Panc1 (cell line): Measurements from ENCODE around the gene PPIL4. TPM values are rescaled to one million over a fixed set of nuclear protein-coding genes. Genes with fewer than 3 reads are reported as not detected.

ENCODE experiments used
- ATAC-seq: fragments of 200-7000 bp; cut with Tn5 transposase; 2 replicates; pipeline ENCODE4 v1.9.1; 2020; ENCODE audit warnings: mild to moderate bottlenecking, moderate library complexity
- BruUV-seq: library from RNA; stranded (reverse); fragments of 400-500 nt; replicated peaks from 2 replicates; lab custom pipeline; 2021; lab: Mats Ljungman, UMichigan
- CTCF ChIA-PET: fragments of 300-600 bp; sonication (Branson Sonifier 250); formaldehyde crosslinking; loops from one replicate; lab custom pipeline; 2022; ENCODE audit warnings: antibody characterized with exemption; lab: Charles Lee
- POLR2A ChIA-PET: fragments of 300-600 bp; sonication (Branson Sonifier 250); formaldehyde crosslinking; loops from one replicate; lab custom pipeline; 2022; ENCODE audit warnings: antibody characterized with exemption; lab: Charles Lee
- DNase-seq: peaks from one replicate; pipeline ENCODE4 v3.0.0-alpha.2; 2010; ENCODE audit warnings: low read depth, low spot score
- H3K27ac ChIP-seq: 2 replicates; pipeline ENCODE4 v1.5.1; 2011; ENCODE audit warnings: mild to moderate bottlenecking, low read length, inconsistent platforms
- H3K27me3 ChIP-seq: fragments of 200-500 bp; sonication (Bioruptor generic); 2 replicates; pipeline ENCODE4 v1.6.0; 2014; ENCODE audit warnings: low read length, inconsistent platforms; ENCODE audit not compliant: control insufficient read depth, insufficient read depth
- H3K36me3 ChIP-seq: fragments of 200-500 bp; sonication (Bioruptor generic); 2 replicates; pipeline ENCODE4 v1.5.1; 2014; ENCODE audit warnings: inconsistent platforms, mild to moderate bottlenecking, low read length, moderate library complexity; ENCODE audit not compliant: control insufficient read depth, insufficient read depth
- H3K4me1 ChIP-seq: 2 replicates; pipeline ENCODE4 v1.5.1; 2011; ENCODE audit warnings: inconsistent platforms, mild to moderate bottlenecking, low read length, moderate library complexity; ENCODE audit not compliant: control insufficient read depth, insufficient read depth
- H3K4me3 ChIP-seq, 2 experiments: 2 replicates each; pipeline ENCODE4 v1.5.1; 2011 to 2012; ENCODE audit warnings: low read depth in 2 of 2, low read length in 2 of 2, mild to moderate bottlenecking in 2 of 2, inconsistent platforms in 1 of 2, moderate library complexity in 1 of 2
- H3K9me3 ChIP-seq: fragments of 200-500 bp; sonication (Bioruptor generic); 2 replicates; pipeline ENCODE4 v1.5.1; 2014; ENCODE audit warnings: low read depth, mild to moderate bottlenecking, inconsistent platforms, low read length, moderate library complexity; ENCODE audit not compliant: control insufficient read depth, insufficient read depth
- CTCF ChIP-seq: fragments of 450-650 bp; IDR thresholded peaks from 2 replicates; pipeline ENCODE4 v1.5.1; 2017; ENCODE audit warnings: mild to moderate bottlenecking
- POLR2AphosphoS5 ChIP-seq: IDR thresholded peaks from 2 replicates; pipeline ENCODE4 v1.6.1; 2012; ENCODE audit warnings: mild to moderate bottlenecking, low read depth, low read length, moderate library complexity
- REST ChIP-seq, 2 experiments: IDR thresholded peaks; 2 replicates each; pipeline ENCODE4 v1.6.1; 2011 to 2012; ENCODE audit warnings: low read depth in 2 of 2, control low read depth in 1 of 2, low read length in 1 of 2, mild to moderate bottlenecking in 1 of 2, moderate library complexity in 1 of 2; ENCODE audit not compliant: insufficient read depth in 1 of 2
- SIN3A ChIP-seq: IDR thresholded peaks from 2 replicates; pipeline ENCODE4 v1.6.1; 2012; ENCODE audit warnings: low read depth, mild to moderate bottlenecking, low read length, moderate library complexity, borderline replicate concordance; ENCODE audit not compliant: insufficient read depth
- TCF7L2 ChIP-seq: IDR thresholded peaks from 2 replicates; pipeline ENCODE4 v1.6.1; 2011; ENCODE audit warnings: mild to moderate bottlenecking, low read depth, low read length, inconsistent platforms
- in situ Hi-C: cut with HindIII; loops from 2 replicates; pipeline ENCODE4 v1.10.0; 2016; ENCODE audit warnings: low sequenced_read_pairs, low pct_unique_long_range_greater_than_20kb
- intact Hi-C: fragments of 100-400 bp; cut with micrococcal nuclease; formaldehyde crosslinking; loops from one replicate; pipeline ENCODE4 v1.10.0; 2022; ENCODE audit not compliant: unreplicated experiment
- total RNA-seq: library from RNA; stranded (reverse); gene quantifications from one replicate; pipeline ENCODE4 v1.2.1, GENCODE V29; 2021; ENCODE audit not compliant: unreplicated experiment

The PPIL4 gene
- total RNA-seq, 1 experiment from 2014 or later, result 19.9 TPM

DNA sequence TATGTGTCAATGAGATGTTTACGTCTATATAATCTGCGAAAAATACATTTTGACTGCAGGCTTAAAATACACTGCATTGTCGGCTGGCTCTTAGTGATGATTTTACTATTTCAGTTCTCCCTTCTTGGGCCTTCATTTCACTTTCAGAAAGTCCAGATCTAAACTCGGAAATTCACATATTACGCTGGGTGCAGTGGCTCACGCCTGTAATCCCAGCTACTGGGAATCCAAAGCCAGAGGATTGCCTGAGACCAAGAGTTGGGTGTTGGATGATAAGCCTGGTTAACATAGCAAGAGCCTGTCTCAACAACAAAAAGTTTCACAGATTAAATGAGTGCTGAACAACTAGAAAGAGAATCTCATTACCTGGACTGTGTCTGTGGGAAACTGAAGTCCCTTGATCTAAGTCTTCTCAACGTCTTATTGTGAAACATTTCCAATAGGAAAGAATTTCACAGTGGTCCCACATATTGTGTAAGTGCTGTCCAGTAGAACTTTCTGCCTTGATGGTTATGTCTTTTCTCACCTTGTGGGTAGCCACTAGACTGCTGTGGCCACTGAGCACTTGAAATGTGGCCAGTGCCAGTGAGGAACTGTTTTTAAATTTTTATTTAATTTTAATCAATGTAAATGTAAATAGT, 22.2 kb upstream of the PPIL4 start:
- intact Hi-C loops (loop anchor here (10.0 kb wide), 1 partner anchor 77 kb away; the partner anchor contains the start of gene KATNA1), in situ Hi-C loops (no loop called here)
- CTCF ChIA-PET, result no interaction called here
- no peak for ATAC-seq
- POLR2A ChIA-PET, result interaction anchor here (0.6 kb wide), 1 partner anchor 19 kb away, joined by 3 read pairs; no protein-coding TSS in a partner anchor
- DNase-seq, result no peak
- Histone ChIP-seq H3K27ac (no peak overlapping the region), H3K36me3 (no peaks in the 10 kb centered on the region), H3K4me1 (peaks cover 7% of the 10 kb centered on the region; the same call in 1 of the 2 replicates), H3K4me3 (no peak overlapping the region), H3K9me3 (no peaks in the 10 kb centered on the region), H3K27me3 (no peaks in the 10 kb centered on the region)
- no peak for TF ChIP-seq POLR2AphosphoS5
- TF ChIP-seq REST (IDR thresholded peaks at IDR 0.05; ENCODE audit: insufficient read depth in 1 of 2, low read depth in 2 of 2, low read length in 1 of 2), result no peak
- TF ChIP-seq CTCF, result no peak
- no peak for TF ChIP-seq SIN3A
- TF ChIP-seq TCF7L2, result no peak
- BruUV-seq, result TSS peak; percentile 87

- in situ Hi-C loops (no loop called here), intact Hi-C loops (loop anchor here (10.0 kb wide), 1 partner anchor 78 kb away; the partner anchor contains the start of gene KATNA1)
- POLR2A ChIA-PET, result no interaction called here
- TF ChIP-seq REST (IDR thresholded peaks at IDR 0.05; ENCODE audit: insufficient read depth in 1 of 2, low read depth in 2 of 2, low read length in 1 of 2), result no peak
- TF ChIP-seq POLR2AphosphoS5, result no peak
- no peak for TF ChIP-seq TCF7L2
- TF ChIP-seq CTCF, result no peak
- TF ChIP-seq SIN3A, result no peak
- peak overlapping the region; percentile 74; the same call in 1 of the 2 replicates for H3K27ac ChIP-seq
- CTCF ChIA-PET, result no interaction called here
- H3K36me3 ChIP-seq, result no peaks in the 10 kb centered on the region
- H3K9me3 ChIP-seq, result no peaks in the 10 kb centered on the region
- H3K4me3 ChIP-seq, result peak overlapping the region; percentile 83 to 92
- ATAC-seq, result no peak
- no peak for DNase-seq
- BruUV-seq, result no TSS peak
- H3K27me3 ChIP-seq, result no peaks in the 10 kb centered on the region
- peaks cover 7% of the 10 kb centered on the region; the same call in 1 of the 2 replicates for H3K4me1 ChIP-seq
Measured at GRCh38 chr6:149567194-149567586, 21.3 kb upstream of the PPIL4 start.
